GM20000 (cell line): Measurements from ENCODE around the gene PANK4.

ENCODE experiments used
- DNase-seq: peaks from one replicate; pipeline ENCODE4 v3.0.0; 2012; ENCODE audit warnings: low spot score
- TF ChIP-seq, protein P1 (sequence below): IDR thresholded peaks from 2 replicates; pipeline ENCODE4 v1.5.1; 2012; ENCODE audit warnings: mild to moderate bottlenecking, control low read depth; ENCODE audit errors: extremely low read depth, missing control alignments

The PANK4 gene

GRCh38 chr1:2515763-2516080 is 10.7 kb downstream of the PANK4 start:
- TF ChIP-seq, protein P1, sequence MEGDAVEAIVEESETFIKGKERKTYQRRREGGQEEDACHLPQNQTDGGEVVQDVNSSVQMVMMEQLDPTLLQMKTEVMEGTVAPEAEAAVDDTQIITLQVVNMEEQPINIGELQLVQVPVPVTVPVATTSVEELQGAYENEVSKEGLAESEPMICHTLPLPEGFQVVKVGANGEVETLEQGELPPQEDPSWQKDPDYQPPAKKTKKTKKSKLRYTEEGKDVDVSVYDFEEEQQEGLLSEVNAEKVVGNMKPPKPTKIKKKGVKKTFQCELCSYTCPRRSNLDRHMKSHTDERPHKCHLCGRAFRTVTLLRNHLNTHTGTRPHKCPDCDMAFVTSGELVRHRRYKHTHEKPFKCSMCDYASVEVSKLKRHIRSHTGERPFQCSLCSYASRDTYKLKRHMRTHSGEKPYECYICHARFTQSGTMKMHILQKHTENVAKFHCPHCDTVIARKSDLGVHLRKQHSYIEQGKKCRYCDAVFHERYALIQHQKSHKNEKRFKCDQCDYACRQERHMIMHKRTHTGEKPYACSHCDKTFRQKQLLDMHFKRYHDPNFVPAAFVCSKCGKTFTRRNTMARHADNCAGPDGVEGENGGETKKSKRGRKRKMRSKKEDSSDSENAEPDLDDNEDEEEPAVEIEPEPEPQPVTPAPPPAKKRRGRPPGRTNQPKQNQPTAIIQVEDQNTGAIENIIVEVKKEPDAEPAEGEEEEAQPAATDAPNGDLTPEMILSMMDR = no peak
- DNase-seq = no peak

- TF ChIP-seq, protein P1 = no peak
- no peak for DNase-seq
Observed at GRCh38 chr1:2514863-2515762, 11.3 kb downstream of the PANK4 start.

DNA sequence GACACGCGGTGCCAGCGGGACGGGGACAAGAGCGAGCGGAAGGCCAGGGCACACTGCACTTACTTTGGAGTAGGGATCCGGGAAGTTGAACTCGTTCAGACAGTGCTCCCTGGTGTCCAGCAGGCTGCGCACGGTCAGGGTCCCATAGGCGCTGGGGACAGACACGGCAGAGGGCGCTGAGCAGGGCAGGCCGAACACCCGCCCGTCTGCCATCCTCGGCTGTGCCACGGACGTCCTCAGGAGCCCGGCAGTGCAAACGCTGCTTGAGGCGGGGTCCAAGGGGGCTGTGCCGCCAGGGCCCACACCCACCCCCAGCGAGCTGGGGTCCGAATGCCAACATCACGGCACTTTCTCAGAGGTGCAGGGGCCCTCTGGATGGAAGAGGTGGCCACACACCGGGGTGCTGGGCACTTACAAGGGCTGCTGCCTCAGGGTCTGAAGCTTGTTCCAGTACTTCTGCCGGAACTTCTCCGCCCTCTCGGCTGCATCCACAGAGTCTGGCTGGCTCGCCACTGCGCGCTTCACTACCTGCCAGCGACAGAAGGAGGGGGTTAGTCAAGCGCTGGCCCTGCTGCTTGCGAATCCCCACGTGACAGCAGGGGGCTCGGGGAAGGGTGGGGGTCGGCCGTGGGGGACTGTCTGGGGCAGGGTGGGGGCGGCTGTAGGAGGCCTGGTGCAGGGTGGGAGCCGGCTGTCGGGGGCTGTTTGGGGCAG is 12.3 kb downstream of the PANK4 start:
- TF ChIP-seq, protein P1 = no peak
- no peak for DNase-seq

DNA sequence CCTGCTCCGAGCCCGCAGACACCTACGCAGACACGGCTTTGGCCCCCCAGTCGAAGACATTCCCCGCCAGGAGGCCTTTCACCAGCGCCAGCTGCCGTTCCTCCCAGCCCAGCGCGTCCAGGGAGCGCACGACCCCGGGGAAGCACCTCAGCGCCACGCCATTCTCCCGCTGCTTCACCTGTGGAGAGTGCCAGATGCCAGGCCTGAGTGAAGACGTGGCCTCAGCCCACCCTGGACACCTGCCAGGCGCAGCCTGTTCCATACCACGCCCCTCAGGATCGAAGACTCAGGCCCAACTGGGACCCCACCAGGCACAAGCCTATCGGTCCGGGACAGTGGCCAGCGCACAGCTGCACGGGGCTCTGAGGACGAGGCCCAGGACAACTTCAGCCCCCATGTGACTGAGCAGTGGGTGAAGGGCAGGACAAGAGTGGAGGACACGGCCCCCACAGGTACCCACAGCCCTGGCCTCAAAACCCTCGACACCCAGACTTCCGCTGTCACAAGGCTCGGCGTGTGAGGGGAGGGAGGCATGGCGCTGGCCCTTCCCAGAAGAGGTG is 13.5 kb downstream of the PANK4 start:
- TF ChIP-seq, protein P1 = no peak
- no peak for DNase-seq

DNA sequence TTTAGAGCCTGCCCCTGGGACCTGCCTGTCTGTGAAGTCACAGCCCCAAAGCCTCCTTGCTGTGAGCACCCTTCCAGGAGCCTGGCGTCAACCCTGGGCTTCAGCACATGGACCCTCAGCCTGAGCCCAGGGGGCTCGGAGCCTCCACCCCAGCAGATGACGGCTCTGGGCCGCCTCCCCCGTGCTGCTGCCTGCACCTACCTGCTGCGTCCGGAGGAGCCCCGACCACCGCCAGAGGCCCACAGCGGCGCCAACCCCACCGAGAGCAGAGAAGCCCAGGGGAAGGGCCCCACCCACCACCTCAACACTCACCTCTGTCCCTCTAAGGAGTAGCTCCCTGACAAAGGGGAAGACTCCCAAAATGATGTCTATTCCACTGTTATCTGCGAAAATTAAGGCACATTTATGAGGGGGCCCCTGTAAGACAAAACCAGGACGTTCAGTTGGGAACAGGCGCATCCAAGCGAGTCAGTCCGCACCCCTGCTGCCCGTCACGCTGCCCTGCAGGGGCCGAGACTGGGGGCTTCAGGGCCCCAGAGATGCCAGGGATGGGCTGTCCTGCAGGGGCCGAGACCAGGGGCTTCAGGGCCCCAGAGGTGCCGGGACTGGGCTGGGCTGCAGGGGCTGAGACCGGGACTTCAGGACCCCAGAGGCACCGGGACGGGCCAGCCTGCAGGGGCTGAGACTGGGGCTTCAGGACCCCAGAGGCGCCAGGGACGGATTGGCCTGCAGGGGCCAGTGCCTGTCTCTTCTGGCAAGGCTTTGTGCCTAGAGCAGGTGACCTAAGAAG is 15.8 kb downstream of the PANK4 start:
- TF ChIP-seq, protein P1 = no peak
- no peak for DNase-seq

DNA sequence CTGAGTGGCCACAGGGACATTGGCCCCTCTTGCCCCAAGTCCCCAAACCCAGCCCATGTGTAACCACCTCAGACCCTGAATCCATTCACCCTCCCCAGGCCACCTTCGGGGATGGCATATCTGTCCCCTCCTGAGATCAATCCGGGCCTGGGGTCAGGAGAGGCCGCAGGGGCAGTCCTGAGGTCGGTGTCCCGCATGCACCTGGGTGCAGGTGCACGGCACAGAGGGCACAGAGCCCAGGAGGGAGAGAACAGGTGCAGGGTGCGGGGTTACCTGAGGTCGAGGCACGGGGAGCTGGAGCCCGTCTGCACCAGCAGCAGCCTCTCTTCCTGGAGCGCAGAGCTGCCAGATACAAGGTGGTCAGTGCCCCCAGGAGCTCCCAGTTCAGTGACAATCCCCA is 16.8 kb downstream of the PANK4 start:
- DNase-seq = no peak
- TF ChIP-seq, protein P1 = no peak
